ENCODE measurements around the gene CRTC3. TPM values are rescaled to one million over a fixed set of nuclear protein-coding genes. Genes with fewer than 3 reads are reported as not detected.

CRTC3 gene
- total and polyA plus RNA-seq, 2 donors (not counting 3 experiments of a cell fraction or from before 2014, with no cell fraction given) = 16.2 to 26.4 TPM

- Histone ChIP-seq H3K9ac (replicated peaks; ENCODE audit: extremely low read depth, insufficient read depth, low read length) (no peak overlapping the region), H3K9me3 (replicated peaks; ENCODE audit: control insufficient read depth, insufficient read depth, low read length) (no peaks in the 10 kb centered on the region), H3K9me1 (replicated peaks; ENCODE audit: control insufficient read depth, extremely low read depth, insufficient read depth, low read length) (peaks cover 3% of the 10 kb centered on the region), H4K20me1 (replicated peaks; ENCODE audit: control insufficient read depth, extremely low read depth, insufficient read depth, low read length) (no peaks in the 10 kb centered on the region), H3K4me3 (replicated peaks in 1 of 3; ENCODE audit: insufficient read depth in 1 of 3, low read depth in 1 of 3, low read length in 3 of 3) (no peak overlapping the region), H3K4me2 (ENCODE audit: insufficient read depth, low read length) (no peak overlapping the region), H3K4me1 (ENCODE audit: control insufficient read depth, extremely low read depth, insufficient read depth, low read length) (peaks cover 9% of the 10 kb centered on the region), H2AFZ (ENCODE audit: low read depth, low read length) (no peak overlapping the region), H3K79me2 (ENCODE audit: control insufficient read depth, insufficient read depth, low read length) (peaks cover 5% of the 10 kb centered on the region), H3K36me3 (ENCODE audit: control insufficient read depth in 2 of 2, extremely low read depth in 1 of 2, insufficient read depth in 2 of 2, low read length in 2 of 2) (no peaks in the 10 kb centered on the region), H3K27me3 (ENCODE audit: control insufficient read depth in 2 of 2, insufficient read depth in 2 of 2, low read length in 2 of 2) (no peaks in the 10 kb centered on the region), H3K27ac (ENCODE audit: insufficient read depth, low read depth, low read length) (no peak overlapping the region)
- TF ChIP-seq EZH2 (IDR thresholded peaks at IDR 0.05; ENCODE audit: borderline replicate concordance, low read depth, low read length, severe bottlenecking) (no peak), POLR2A (IDR thresholded peaks at IDR 0.05; ENCODE audit: low read depth, low read length) (no peak), JUN (IDR thresholded peaks at IDR 0.05; ENCODE audit: borderline replicate concordance, insufficient read depth, insufficient read length, low read depth) (no peak), FOS (IDR thresholded peaks at IDR 0.05; ENCODE audit: borderline replicate concordance, insufficient read depth, low read length) (no peak), POLR2AphosphoS5 (IDR thresholded peaks at IDR 0.05; ENCODE audit: insufficient read depth, low read depth, low read length) (no peak), CTCF (IDR thresholded peaks at IDR 0.05; ENCODE audit: extremely low read depth in 1 of 2, insufficient read depth in 1 of 2, low read depth in 1 of 2, low read length in 2 of 2) (no peak), MYC (IDR thresholded peaks at IDR 0.05; ENCODE audit: low read depth, low read length) (no peak), MAX (IDR thresholded peaks at IDR 0.05; ENCODE audit: insufficient read depth, insufficient read length) (no peak), GATA2 (IDR thresholded peaks at IDR 0.05; ENCODE audit: insufficient read depth, insufficient read length, low read depth, low read length) (no peak)
- POLR2A ChIA-PET = interaction anchor here (0.6 kb wide), 1 partner anchor 155 kb away, joined by 3 read pairs; no protein-coding TSS in a partner anchor
- no peak for FAIRE-seq
- DNase-seq (ENCODE audit: low read depth, low spot score) = no peak
- dilution Hi-C loops (cut with MboI; ENCODE audit: extremely low pct_ligation_motif_present, low sequenced_read_pairs) (no loop called here), intact Hi-C loops (cut with micrococcal nuclease) (loop anchor here (5.0 kb wide), 1 partner anchor 41 kb away; no protein-coding TSS in a partner anchor)
- CTCF ChIA-PET = interaction anchor here (2.0 kb wide), 1 partner anchor 253 kb away, joined by 5 read pairs; no protein-coding TSS in a partner anchor
- BruUV-seq (replicated peaks) = no TSS peak
These were observed 43.2 kb downstream of the CRTC3 start for GRCh38 chr15:90572893-90573292.
